ENCODE measurements around the gene ETNK1. TPM values are rescaled to one million over a fixed set of nuclear protein-coding genes. Genes with fewer than 3 reads are reported as not detected.

ETNK1 gene
- polyA plus RNA-seq, 1 of the 3 experiments (the other 2 are of a cell fraction), result 7.9 TPM

DNA sequence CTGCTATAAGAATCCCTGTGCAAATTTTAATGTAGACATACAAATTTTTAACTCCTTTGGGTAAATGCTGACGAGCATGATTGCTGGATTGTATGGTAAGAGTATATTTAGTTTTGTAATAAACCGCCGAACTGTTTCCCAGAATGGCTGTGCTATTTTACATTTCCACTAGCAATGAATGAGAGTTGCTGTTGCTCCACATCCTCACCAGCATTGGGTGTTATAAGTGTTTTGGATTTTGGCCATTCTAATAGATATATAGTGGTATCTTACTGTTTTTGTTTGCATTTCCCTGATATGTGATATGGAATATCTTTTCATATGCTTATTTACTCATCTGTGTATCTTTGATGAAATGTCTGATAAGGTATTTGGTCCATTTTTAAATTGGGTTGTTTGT is 23.7 kb downstream of the ETNK1 start (continued):
- TF ChIP-seq, protein P1, sequence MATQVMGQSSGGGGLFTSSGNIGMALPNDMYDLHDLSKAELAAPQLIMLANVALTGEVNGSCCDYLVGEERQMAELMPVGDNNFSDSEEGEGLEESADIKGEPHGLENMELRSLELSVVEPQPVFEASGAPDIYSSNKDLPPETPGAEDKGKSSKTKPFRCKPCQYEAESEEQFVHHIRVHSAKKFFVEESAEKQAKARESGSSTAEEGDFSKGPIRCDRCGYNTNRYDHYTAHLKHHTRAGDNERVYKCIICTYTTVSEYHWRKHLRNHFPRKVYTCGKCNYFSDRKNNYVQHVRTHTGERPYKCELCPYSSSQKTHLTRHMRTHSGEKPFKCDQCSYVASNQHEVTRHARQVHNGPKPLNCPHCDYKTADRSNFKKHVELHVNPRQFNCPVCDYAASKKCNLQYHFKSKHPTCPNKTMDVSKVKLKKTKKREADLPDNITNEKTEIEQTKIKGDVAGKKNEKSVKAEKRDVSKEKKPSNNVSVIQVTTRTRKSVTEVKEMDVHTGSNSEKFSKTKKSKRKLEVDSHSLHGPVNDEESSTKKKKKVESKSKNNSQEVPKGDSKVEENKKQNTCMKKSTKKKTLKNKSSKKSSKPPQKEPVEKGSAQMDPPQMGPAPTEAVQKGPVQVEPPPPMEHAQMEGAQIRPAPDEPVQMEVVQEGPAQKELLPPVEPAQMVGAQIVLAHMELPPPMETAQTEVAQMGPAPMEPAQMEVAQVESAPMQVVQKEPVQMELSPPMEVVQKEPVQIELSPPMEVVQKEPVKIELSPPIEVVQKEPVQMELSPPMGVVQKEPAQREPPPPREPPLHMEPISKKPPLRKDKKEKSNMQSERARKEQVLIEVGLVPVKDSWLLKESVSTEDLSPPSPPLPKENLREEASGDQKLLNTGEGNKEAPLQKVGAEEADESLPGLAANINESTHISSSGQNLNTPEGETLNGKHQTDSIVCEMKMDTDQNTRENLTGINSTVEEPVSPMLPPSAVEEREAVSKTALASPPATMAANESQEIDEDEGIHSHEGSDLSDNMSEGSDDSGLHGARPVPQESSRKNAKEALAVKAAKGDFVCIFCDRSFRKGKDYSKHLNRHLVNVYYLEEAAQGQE (IDR thresholded peaks at IDR 0.05; ENCODE audit: low read depth, low read length), result no peak
- TF ChIP-seq, protein P2, sequence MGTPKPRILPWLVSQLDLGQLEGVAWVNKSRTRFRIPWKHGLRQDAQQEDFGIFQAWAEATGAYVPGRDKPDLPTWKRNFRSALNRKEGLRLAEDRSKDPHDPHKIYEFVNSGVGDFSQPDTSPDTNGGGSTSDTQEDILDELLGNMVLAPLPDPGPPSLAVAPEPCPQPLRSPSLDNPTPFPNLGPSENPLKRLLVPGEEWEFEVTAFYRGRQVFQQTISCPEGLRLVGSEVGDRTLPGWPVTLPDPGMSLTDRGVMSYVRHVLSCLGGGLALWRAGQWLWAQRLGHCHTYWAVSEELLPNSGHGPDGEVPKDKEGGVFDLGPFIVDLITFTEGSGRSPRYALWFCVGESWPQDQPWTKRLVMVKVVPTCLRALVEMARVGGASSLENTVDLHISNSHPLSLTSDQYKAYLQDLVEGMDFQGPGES (IDR thresholded peaks at IDR 0.05; ENCODE audit: low read depth, low read length), result no peak
- no peak for TF ChIP-seq TAF1 (IDR thresholded peaks at IDR 0.05; ENCODE audit: borderline replicate concordance, low read depth, low read length)
- TF ChIP-seq EP300 (IDR thresholded peaks at IDR 0.05; ENCODE audit: borderline replicate concordance in 1 of 2, low read depth in 1 of 2, low read length in 1 of 2), result no peak
- TF ChIP-seq YY1 (IDR thresholded peaks at IDR 0.05; ENCODE audit: low read depth), result no peak
- TF ChIP-seq RFX5 (IDR thresholded peaks at IDR 0.05; ENCODE audit: low read length), result no peak
- no peak for TF ChIP-seq ELF1 (IDR thresholded peaks at IDR 0.05)
- TF ChIP-seq FOXJ3 (CRISPR knock-in tag; IDR thresholded peaks at IDR 0.05), result no peak
- no peak for TF ChIP-seq TEAD4 (IDR thresholded peaks at IDR 0.05; ENCODE audit: borderline replicate concordance, insufficient read depth)

DNA sequence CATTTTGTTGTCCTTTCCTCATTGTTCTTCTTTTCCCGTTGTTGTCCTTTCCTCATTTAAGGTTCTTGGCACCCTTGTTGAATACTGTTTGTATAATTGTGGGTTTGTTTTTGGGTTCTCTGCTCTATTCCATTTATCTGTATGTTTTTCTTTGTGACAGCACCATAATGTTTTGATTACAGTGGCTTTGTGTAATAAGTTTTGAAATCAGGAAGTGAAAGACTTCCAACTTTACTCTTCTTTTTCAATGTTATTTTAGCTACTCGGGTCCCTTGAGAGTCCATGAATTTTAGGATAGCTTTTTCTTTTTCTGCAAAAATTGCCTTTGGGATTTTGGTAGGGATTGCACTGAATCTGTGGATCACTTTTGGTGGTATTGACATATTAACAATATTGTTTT is 28.1 kb downstream of the ETNK1 start:
- peaks cover 3% of the 10 kb centered on the region for H3F3A ChIP-seq (replicated peaks; ENCODE audit: insufficient read depth)
- ChIA-PET POLR2A (no interaction called here), CTCF (interaction anchor here (1.2 kb wide), 1 partner anchor 32 kb away, joined by 3 read pairs; no protein-coding TSS in a partner anchor)
- no peak for DNase-seq
- 94% methylated on average over 2 of the region's 2 CpGs for WGBS (ENCODE audit: low lambda C conversion rate)
- H3K9me2 ChIP-seq, result no peaks in the 10 kb centered on the region
- TF ChIP-seq POLR2AphosphoS5 (IDR thresholded peaks at IDR 0.05; ENCODE audit: low read depth, low read length) (no peak), EZH2phosphoT487 (IDR thresholded peaks at IDR 0.05; ENCODE audit: borderline replicate concordance, low read depth) (no peak), TAF1 (IDR thresholded peaks at IDR 0.05; ENCODE audit: borderline replicate concordance, low read depth, low read length) (no peak)
- TF ChIP-seq, protein P3, sequence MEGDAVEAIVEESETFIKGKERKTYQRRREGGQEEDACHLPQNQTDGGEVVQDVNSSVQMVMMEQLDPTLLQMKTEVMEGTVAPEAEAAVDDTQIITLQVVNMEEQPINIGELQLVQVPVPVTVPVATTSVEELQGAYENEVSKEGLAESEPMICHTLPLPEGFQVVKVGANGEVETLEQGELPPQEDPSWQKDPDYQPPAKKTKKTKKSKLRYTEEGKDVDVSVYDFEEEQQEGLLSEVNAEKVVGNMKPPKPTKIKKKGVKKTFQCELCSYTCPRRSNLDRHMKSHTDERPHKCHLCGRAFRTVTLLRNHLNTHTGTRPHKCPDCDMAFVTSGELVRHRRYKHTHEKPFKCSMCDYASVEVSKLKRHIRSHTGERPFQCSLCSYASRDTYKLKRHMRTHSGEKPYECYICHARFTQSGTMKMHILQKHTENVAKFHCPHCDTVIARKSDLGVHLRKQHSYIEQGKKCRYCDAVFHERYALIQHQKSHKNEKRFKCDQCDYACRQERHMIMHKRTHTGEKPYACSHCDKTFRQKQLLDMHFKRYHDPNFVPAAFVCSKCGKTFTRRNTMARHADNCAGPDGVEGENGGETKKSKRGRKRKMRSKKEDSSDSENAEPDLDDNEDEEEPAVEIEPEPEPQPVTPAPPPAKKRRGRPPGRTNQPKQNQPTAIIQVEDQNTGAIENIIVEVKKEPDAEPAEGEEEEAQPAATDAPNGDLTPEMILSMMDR (IDR thresholded peaks at IDR 0.05), result no peak
- no peaks in the 10 kb centered on the region for H3K27me3 ChIP-seq (ENCODE audit: insufficient read depth)
- H3K4me2 ChIP-seq, result no peak overlapping the region
- H3K4me3 ChIP-seq (ENCODE audit: low read depth in 2 of 2, low read length in 1 of 2), result no peak overlapping the region
- H3K9me3 ChIP-seq, result no peaks in the 10 kb centered on the region
- peaks cover 2 to 26% of the 10 kb centered on the region in 2 experiments for H3K36me3 ChIP-seq (replicated peaks in 1 of 2; ENCODE audit: control insufficient read depth in 1 of 2, insufficient read depth in 2 of 2, low read length in 1 of 2)
- H3K27ac ChIP-seq (ENCODE audit: low read depth in 2 of 2, low read length in 1 of 2), result no peak overlapping the region
- no peaks in the 10 kb centered on the region for H4K20me1 ChIP-seq (ENCODE audit: insufficient read depth)
- no peak overlapping the region for H3K9ac ChIP-seq
- peaks cover 34% of the 10 kb centered on the region; the same call in 1 of the 2 replicates for H3K79me2 ChIP-seq (ENCODE audit: insufficient read depth)
- no peak overlapping the region for H2AFZ ChIP-seq (ENCODE audit: low read depth)
- peaks cover 0 to 8% of the 10 kb centered on the region in 2 experiments; a peak in 3 of 4 replicates for H3K4me1 ChIP-seq (ENCODE audit: control insufficient read depth in 1 of 2, insufficient read depth in 2 of 2, low read depth in 1 of 2, low read length in 1 of 2)

All from SK-N-SH (cell line).